ENCODE data around the gene DNAJC9. TPM values are rescaled to one million over a fixed set of nuclear protein-coding genes. Genes with fewer than 3 reads are reported as not detected.

The DNAJC9 gene
- total RNA-seq, 2 donors from 2014 or later, result 6.8 to 6.9 TPM

GRCh38 chr10:73246322-73246645 is 771 bp downstream of the DNAJC9 start:
- TF ChIP-seq, protein P1, sequence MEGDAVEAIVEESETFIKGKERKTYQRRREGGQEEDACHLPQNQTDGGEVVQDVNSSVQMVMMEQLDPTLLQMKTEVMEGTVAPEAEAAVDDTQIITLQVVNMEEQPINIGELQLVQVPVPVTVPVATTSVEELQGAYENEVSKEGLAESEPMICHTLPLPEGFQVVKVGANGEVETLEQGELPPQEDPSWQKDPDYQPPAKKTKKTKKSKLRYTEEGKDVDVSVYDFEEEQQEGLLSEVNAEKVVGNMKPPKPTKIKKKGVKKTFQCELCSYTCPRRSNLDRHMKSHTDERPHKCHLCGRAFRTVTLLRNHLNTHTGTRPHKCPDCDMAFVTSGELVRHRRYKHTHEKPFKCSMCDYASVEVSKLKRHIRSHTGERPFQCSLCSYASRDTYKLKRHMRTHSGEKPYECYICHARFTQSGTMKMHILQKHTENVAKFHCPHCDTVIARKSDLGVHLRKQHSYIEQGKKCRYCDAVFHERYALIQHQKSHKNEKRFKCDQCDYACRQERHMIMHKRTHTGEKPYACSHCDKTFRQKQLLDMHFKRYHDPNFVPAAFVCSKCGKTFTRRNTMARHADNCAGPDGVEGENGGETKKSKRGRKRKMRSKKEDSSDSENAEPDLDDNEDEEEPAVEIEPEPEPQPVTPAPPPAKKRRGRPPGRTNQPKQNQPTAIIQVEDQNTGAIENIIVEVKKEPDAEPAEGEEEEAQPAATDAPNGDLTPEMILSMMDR (IDR thresholded peaks at IDR 0.05), result no peak
- DNase-seq (ENCODE audit: low spot score), result no peak
- H3K27ac ChIP-seq, result peak overlapping the region in 1 of 2 donors; percentile 85
- peak overlapping the region; percentile 62 to 92 for H3K4me3 ChIP-seq
- H3K4me1 ChIP-seq, result peaks cover 0 to 32% of the 10 kb centered on the region in 2 donors
- H3K36me3 ChIP-seq, result peaks cover 48% of the 10 kb centered on the region
- no peaks in the 10 kb centered on the region for H3K27me3 ChIP-seq
- no peaks in the 10 kb centered on the region for H3K9me3 ChIP-seq

GRCh38 chr10:73244866-73245477 is 2.1 kb downstream of the DNAJC9 start:
- Histone ChIP-seq H3K27ac (no peak overlapping the region), H3K36me3 (peaks cover 52% of the 10 kb centered on the region), H3K4me3 (no peak overlapping the region), H3K9me3 (no peaks in the 10 kb centered on the region), H3K27me3 (no peaks in the 10 kb centered on the region), H3K4me1 (peaks cover 0 to 26% of the 10 kb centered on the region in 2 donors)
- TF ChIP-seq, protein P1 (IDR thresholded peaks at IDR 0.05), result no peak
- no peak for DNase-seq (ENCODE audit: low spot score)

GRCh38 chr10:73239908-73240307 is 7.1 kb downstream of the DNAJC9 start:
- Histone ChIP-seq H3K9me3 (no peaks in the 10 kb centered on the region), H3K27me3 (no peaks in the 10 kb centered on the region)

DNA sequence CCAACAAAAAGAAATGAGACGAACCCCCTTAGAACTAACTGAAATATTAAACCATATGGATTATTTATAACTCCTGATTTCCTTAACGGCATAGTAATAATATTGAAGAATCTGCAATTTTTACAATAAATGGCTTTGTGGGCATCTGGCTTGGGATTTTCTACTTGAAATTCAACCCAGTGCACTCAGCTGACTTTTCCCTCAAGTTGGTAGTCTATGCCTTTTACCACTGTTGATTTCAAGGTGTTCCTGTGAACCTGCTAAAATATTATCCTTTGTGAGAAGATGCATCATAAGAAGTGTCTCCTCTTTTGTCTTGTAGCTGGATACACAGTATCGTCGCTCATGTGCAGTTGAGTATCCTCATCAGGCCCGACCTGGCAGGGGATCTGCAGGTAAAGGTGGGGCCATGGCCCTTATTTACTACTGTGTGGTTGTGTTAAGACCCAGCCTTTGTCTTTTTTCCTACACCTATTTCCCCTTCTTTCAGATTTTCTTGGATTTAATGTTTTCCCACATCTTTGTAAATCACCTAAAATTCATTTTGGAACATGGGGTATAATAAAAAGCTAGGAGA is 8.0 kb downstream of the DNAJC9 start:
- no peak for DNase-seq (ENCODE audit: low spot score)
- Histone ChIP-seq H3K27me3 (no peaks in the 10 kb centered on the region), H3K36me3 (peaks cover 59% of the 10 kb centered on the region), H3K4me1 (no peaks in the 10 kb centered on the region), H3K27ac (no peak overlapping the region), H3K4me3 (no peak overlapping the region), H3K9me3 (no peaks in the 10 kb centered on the region)
- TF ChIP-seq, protein P1 (IDR thresholded peaks at IDR 0.05), result no peak

More at GRCh38 chr10:73239908-73240307, 7.1 kb downstream of the DNAJC9 start:
- DNase-seq (ENCODE audit: low spot score), result no peak
- peaks cover 61% of the 10 kb centered on the region for H3K36me3 ChIP-seq
- TF ChIP-seq, protein P1 (IDR thresholded peaks at IDR 0.05), result no peak
- no peak overlapping the region for H3K4me3 ChIP-seq
- peaks cover 0 to 4% of the 10 kb centered on the region in 2 donors for H3K4me1 ChIP-seq
- H3K27ac ChIP-seq, result no peak overlapping the region

DNA sequence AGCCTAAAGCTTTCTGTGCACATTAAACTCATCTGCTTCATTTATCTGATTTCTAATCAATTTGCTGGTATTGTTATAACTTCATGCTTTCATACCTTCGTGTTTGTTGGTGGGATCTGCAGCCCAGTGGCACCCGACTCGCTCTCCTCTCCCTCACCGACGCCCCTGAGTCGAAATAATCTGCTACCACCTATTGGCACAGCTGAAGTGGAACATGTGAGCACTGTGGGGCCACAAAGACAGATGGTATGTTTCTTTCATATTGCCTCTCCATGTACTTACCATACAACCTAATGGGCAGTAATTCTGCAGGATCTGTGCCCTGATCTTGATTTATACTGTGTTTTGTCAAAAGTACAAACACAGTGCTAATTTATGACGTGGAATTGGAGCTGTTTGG is 12.4 kb downstream of the DNAJC9 start:
- H3K27me3 ChIP-seq, result no peaks in the 10 kb centered on the region
- no peak overlapping the region for H3K4me3 ChIP-seq
- no peaks in the 10 kb centered on the region for H3K4me1 ChIP-seq
- TF ChIP-seq, protein P1 (IDR thresholded peaks at IDR 0.05), result no peak
- no peaks in the 10 kb centered on the region for H3K9me3 ChIP-seq
- DNase-seq (ENCODE audit: low spot score), result no peak
- peaks cover 35% of the 10 kb centered on the region for H3K36me3 ChIP-seq
- peak overlapping the region in 1 of 2 donors; percentile 63 for H3K27ac ChIP-seq

DNA sequence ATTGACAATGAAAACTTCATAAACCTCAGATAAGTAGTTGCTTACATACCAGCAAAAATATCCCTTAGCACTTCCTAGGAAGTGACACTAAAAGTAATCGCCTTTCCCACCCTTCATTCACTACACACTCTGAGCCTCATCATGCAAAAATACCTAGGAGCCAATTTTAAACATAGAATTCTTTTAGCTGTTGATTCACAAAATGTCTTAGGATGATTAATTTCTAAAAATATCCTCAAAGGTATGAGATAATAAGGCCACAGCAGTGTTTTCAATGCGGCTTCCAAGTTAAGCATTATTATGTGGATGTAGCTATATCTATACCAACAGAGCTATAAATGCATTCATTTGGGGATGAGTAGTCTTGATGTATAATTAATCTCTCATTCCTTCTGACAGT is 13.2 kb downstream of the DNAJC9 start:
- Histone ChIP-seq H3K4me3 (no peak overlapping the region), H3K27me3 (no peaks in the 10 kb centered on the region), H3K36me3 (peaks cover 33% of the 10 kb centered on the region), H3K4me1 (no peaks in the 10 kb centered on the region), H3K27ac (peak overlapping the region in 1 of 2 donors; percentile 63), H3K9me3 (no peaks in the 10 kb centered on the region)
- TF ChIP-seq, protein P1 (IDR thresholded peaks at IDR 0.05), result no peak
- no peak for DNase-seq (ENCODE audit: low spot score)
